ENCODE data around the gene NSUN2. TPM values are rescaled to one million over a fixed set of nuclear protein-coding genes. Genes with fewer than 3 reads are reported as not detected.

NSUN2 gene
- total RNA-seq, 1 experiment from 2014 or later, result 90.7 TPM

- Mint-ChIP-seq H3K36me3 (ENCODE audit: insufficient read depth, unreplicated experiment) (peaks cover 10% of the 10 kb centered on the region), H3K4me1 (ENCODE audit: low read depth, unreplicated experiment) (no peaks in the 10 kb centered on the region)
Observed at GRCh38 chr5:6666762-6667161, 33.9 kb upstream of the NSUN2 start.

GRCh38 chr5:6660688-6661087 is 27.8 kb upstream of the NSUN2 start:
- no peak for DNase-seq
- H3K36me3 Mint-ChIP-seq (ENCODE audit: insufficient read depth, unreplicated experiment), result peaks cover 20% of the 10 kb centered on the region
- intact Hi-C loops (cut with micrococcal nuclease; ENCODE audit: unreplicated experiment), result no loop called here
- CTCF ChIA-PET, result no interaction called here
- H3K27ac Mint-ChIP-seq (ENCODE audit: unreplicated experiment), result peak overlapping the region; percentile 62
- no peaks in the 10 kb centered on the region for H3K27me3 Mint-ChIP-seq (ENCODE audit: unreplicated experiment)
- no peaks in the 10 kb centered on the region for H3K4me1 Mint-ChIP-seq (ENCODE audit: low read depth, unreplicated experiment)
- TF ChIP-seq, protein P1, sequence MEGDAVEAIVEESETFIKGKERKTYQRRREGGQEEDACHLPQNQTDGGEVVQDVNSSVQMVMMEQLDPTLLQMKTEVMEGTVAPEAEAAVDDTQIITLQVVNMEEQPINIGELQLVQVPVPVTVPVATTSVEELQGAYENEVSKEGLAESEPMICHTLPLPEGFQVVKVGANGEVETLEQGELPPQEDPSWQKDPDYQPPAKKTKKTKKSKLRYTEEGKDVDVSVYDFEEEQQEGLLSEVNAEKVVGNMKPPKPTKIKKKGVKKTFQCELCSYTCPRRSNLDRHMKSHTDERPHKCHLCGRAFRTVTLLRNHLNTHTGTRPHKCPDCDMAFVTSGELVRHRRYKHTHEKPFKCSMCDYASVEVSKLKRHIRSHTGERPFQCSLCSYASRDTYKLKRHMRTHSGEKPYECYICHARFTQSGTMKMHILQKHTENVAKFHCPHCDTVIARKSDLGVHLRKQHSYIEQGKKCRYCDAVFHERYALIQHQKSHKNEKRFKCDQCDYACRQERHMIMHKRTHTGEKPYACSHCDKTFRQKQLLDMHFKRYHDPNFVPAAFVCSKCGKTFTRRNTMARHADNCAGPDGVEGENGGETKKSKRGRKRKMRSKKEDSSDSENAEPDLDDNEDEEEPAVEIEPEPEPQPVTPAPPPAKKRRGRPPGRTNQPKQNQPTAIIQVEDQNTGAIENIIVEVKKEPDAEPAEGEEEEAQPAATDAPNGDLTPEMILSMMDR (IDR thresholded peaks at IDR 0.05; ENCODE audit: unreplicated experiment), result no peak
- no TSS peak for BruUV-seq (replicated peaks)
- no peak overlapping the region for H3K4me3 Mint-ChIP-seq (ENCODE audit: low read depth, unreplicated experiment)
- peaks cover 10% of the 10 kb centered on the region for H3K9me3 Mint-ChIP-seq (ENCODE audit: low read depth, unreplicated experiment)

More at GRCh38 chr5:6666762-6667161, 33.9 kb upstream of the NSUN2 start:
- H3K4me3 Mint-ChIP-seq (ENCODE audit: low read depth, unreplicated experiment), result no peak overlapping the region
- intact Hi-C loops (cut with micrococcal nuclease; ENCODE audit: unreplicated experiment), result no loop called here
- no peak for DNase-seq
- CTCF ChIA-PET, result no interaction called here
- no peak overlapping the region for H3K27ac Mint-ChIP-seq (ENCODE audit: unreplicated experiment)
- no peaks in the 10 kb centered on the region for H3K9me3 Mint-ChIP-seq (ENCODE audit: low read depth, unreplicated experiment)
- H3K27me3 Mint-ChIP-seq (ENCODE audit: unreplicated experiment), result no peaks in the 10 kb centered on the region
- TF ChIP-seq, protein P1 (IDR thresholded peaks at IDR 0.05; ENCODE audit: unreplicated experiment), result no peak
- no TSS peak for BruUV-seq (replicated peaks)

GRCh38 chr5:6659941-6660684 is 27.3 kb upstream of the NSUN2 start:
- TF ChIP-seq, protein P1 (IDR thresholded peaks at IDR 0.05; ENCODE audit: unreplicated experiment), result no peak
- Mint-ChIP-seq H3K9me3 (ENCODE audit: low read depth, unreplicated experiment) (peaks cover 10% of the 10 kb centered on the region), H3K4me3 (ENCODE audit: low read depth, unreplicated experiment) (peak overlapping the region; percentile 12), H3K27ac (ENCODE audit: unreplicated experiment) (peak overlapping the region; percentile 62), H3K4me1 (ENCODE audit: low read depth, unreplicated experiment) (no peaks in the 10 kb centered on the region), H3K36me3 (ENCODE audit: insufficient read depth, unreplicated experiment) (peaks cover 24% of the 10 kb centered on the region), H3K27me3 (ENCODE audit: unreplicated experiment) (no peaks in the 10 kb centered on the region)
- no TSS peak for BruUV-seq (replicated peaks)
- CTCF ChIA-PET, result no interaction called here
- DNase-seq, result peak; percentile 6
- intact Hi-C loops (cut with micrococcal nuclease; ENCODE audit: unreplicated experiment), result no loop called here

GRCh38 chr5:6656680-6657079 is 23.8 kb upstream of the NSUN2 start:
- no TSS peak for BruUV-seq (replicated peaks)
- Mint-ChIP-seq H3K36me3 (ENCODE audit: insufficient read depth, unreplicated experiment) (peaks cover 19% of the 10 kb centered on the region), H3K27ac (ENCODE audit: unreplicated experiment) (no peak overlapping the region), H3K4me3 (ENCODE audit: low read depth, unreplicated experiment) (no peak overlapping the region), H3K27me3 (ENCODE audit: unreplicated experiment) (no peaks in the 10 kb centered on the region), H3K4me1 (ENCODE audit: low read depth, unreplicated experiment) (no peaks in the 10 kb centered on the region), H3K9me3 (ENCODE audit: low read depth, unreplicated experiment) (peaks cover 10% of the 10 kb centered on the region)
- intact Hi-C loops (cut with micrococcal nuclease; ENCODE audit: unreplicated experiment), result no loop called here
- CTCF ChIA-PET, result no interaction called here
- TF ChIP-seq, protein P1 (IDR thresholded peaks at IDR 0.05; ENCODE audit: unreplicated experiment), result no peak
- DNase-seq, result no peak
